Neuron (in vitro differentiated cells): Measurements from ENCODE around the gene DPYSL5.

Experiments used
- H2AFZ ChIP-seq: one replicate; pipeline ENCODE4 v1.6.1; 2013; ENCODE audit warnings: low read depth, mild to moderate bottlenecking, inconsistent platforms, low read length, moderate library complexity
- H3K27me3 ChIP-seq: one replicate; pipeline ENCODE4 v1.6.1; 2013; ENCODE audit warnings: low read length; ENCODE audit not compliant: insufficient read depth
- H3K36me3 ChIP-seq: one replicate; pipeline ENCODE4 v1.6.1; 2013; ENCODE audit warnings: low read length; ENCODE audit not compliant: insufficient read depth
- H3K4me1 ChIP-seq: one replicate; pipeline ENCODE4 v1.6.1; 2013; ENCODE audit warnings: low read length; ENCODE audit not compliant: insufficient read depth
- H3K4me3 ChIP-seq: 2 replicates; pipeline ENCODE4 v1.5.1; 2013; ENCODE audit warnings: mild to moderate bottlenecking, low read length, moderate library complexity
- H3K9me3 ChIP-seq: one replicate; pipeline ENCODE4 v1.6.1; 2013; ENCODE audit warnings: low read length

Gene DPYSL5

GRCh38 chr2:26979741-26980140 lies 131.8 kb downstream of the DPYSL5 start:
- no peaks in the 10 kb centered on the region for H3K36me3 ChIP-seq

GRCh38 chr2:26980971-26981370 lies 133.0 kb downstream of the DPYSL5 start:
- Histone ChIP-seq H3K36me3 (no peaks in the 10 kb centered on the region), H3K4me1 (no peaks in the 10 kb centered on the region), H3K4me3 (no peak overlapping the region), H3K27me3 (no peaks in the 10 kb centered on the region), H2AFZ (no peak overlapping the region), H3K9me3 (peaks cover 2% of the 10 kb centered on the region)

More at GRCh38 chr2:26979741-26980140, 131.8 kb downstream of the DPYSL5 start:
- H3K4me3 ChIP-seq, result no peak overlapping the region
- H3K4me1 ChIP-seq, result no peaks in the 10 kb centered on the region
- H3K9me3 ChIP-seq, result no peaks in the 10 kb centered on the region
- no peak overlapping the region for H2AFZ ChIP-seq
- H3K27me3 ChIP-seq, result no peaks in the 10 kb centered on the region

GRCh38 chr2:26982102-26982742 lies 134.3 kb downstream of the DPYSL5 start:
- H3K36me3 ChIP-seq, result no peaks in the 10 kb centered on the region
- no peak overlapping the region for H3K4me3 ChIP-seq
- peaks cover 6% of the 10 kb centered on the region for H3K9me3 ChIP-seq
- H3K4me1 ChIP-seq, result no peaks in the 10 kb centered on the region
- no peak overlapping the region for H2AFZ ChIP-seq
- no peaks in the 10 kb centered on the region for H3K27me3 ChIP-seq

- H3K27me3 ChIP-seq, result no peaks in the 10 kb centered on the region
- H3K4me3 ChIP-seq, result no peak overlapping the region
- H2AFZ ChIP-seq, result no peak overlapping the region
- peaks cover 5% of the 10 kb centered on the region for H3K4me1 ChIP-seq
- peaks cover 6% of the 10 kb centered on the region for H3K9me3 ChIP-seq
- H3K36me3 ChIP-seq, result no peaks in the 10 kb centered on the region
These were observed 135.8 kb downstream of the DPYSL5 start for GRCh38 chr2:26983746-26984145.

GRCh38 chr2:26985807-26986206 lies 137.9 kb downstream of the DPYSL5 start:
- Histone ChIP-seq H2AFZ (no peak overlapping the region), H3K4me1 (peaks cover 8% of the 10 kb centered on the region), H3K36me3 (no peaks in the 10 kb centered on the region), H3K27me3 (no peaks in the 10 kb centered on the region), H3K9me3 (peaks cover 6% of the 10 kb centered on the region), H3K4me3 (no peak overlapping the region)

- Histone ChIP-seq H3K4me1 (peaks cover 8% of the 10 kb centered on the region), H3K9me3 (peaks cover 6% of the 10 kb centered on the region), H2AFZ (no peak overlapping the region), H3K27me3 (no peaks in the 10 kb centered on the region), H3K4me3 (no peak overlapping the region), H3K36me3 (no peaks in the 10 kb centered on the region)
These were observed 138.6 kb downstream of the DPYSL5 start for GRCh38 chr2:26986576-26986975.

- Histone ChIP-seq H3K9me3 (peaks cover 6% of the 10 kb centered on the region), H3K27me3 (no peaks in the 10 kb centered on the region), H3K4me1 (peaks cover 8% of the 10 kb centered on the region), H2AFZ (no peak overlapping the region), H3K36me3 (no peaks in the 10 kb centered on the region), H3K4me3 (no peak overlapping the region)
These were observed 140.3 kb downstream of the DPYSL5 start for GRCh38 chr2:26988058-26988860.

- Histone ChIP-seq H2AFZ (no peak overlapping the region), H3K9me3 (peaks cover 6% of the 10 kb centered on the region)
These were observed 141.2 kb downstream of the DPYSL5 start for GRCh38 chr2:26989156-26989555.

GRCh38 chr2:26991717-26992116 lies 143.8 kb downstream of the DPYSL5 start:
- no peaks in the 10 kb centered on the region for H3K27me3 ChIP-seq
- peaks cover 8% of the 10 kb centered on the region for H3K4me1 ChIP-seq
- no peaks in the 10 kb centered on the region for H3K36me3 ChIP-seq
- no peak overlapping the region for H2AFZ ChIP-seq
- no peak overlapping the region for H3K4me3 ChIP-seq
- no peaks in the 10 kb centered on the region for H3K9me3 ChIP-seq

More at GRCh38 chr2:26989156-26989555, 141.2 kb downstream of the DPYSL5 start:
- Histone ChIP-seq H3K4me1 (peaks cover 8% of the 10 kb centered on the region), H3K36me3 (no peaks in the 10 kb centered on the region), H3K4me3 (no peak overlapping the region), H3K27me3 (no peaks in the 10 kb centered on the region)

GRCh38 chr2:26993768-26994167 lies 145.8 kb downstream of the DPYSL5 start:
- peaks cover 3% of the 10 kb centered on the region for H3K4me1 ChIP-seq
- H3K9me3 ChIP-seq, result no peaks in the 10 kb centered on the region
- no peaks in the 10 kb centered on the region for H3K27me3 ChIP-seq
- H2AFZ ChIP-seq, result no peak overlapping the region
- H3K36me3 ChIP-seq, result no peaks in the 10 kb centered on the region
- H3K4me3 ChIP-seq, result no peak overlapping the region

- H3K27me3 ChIP-seq, result no peaks in the 10 kb centered on the region
These were observed 147.1 kb downstream of the DPYSL5 start for GRCh38 chr2:26994983-26995382.

GRCh38 chr2:26997394-26997793 lies 149.5 kb downstream of the DPYSL5 start:
- no peaks in the 10 kb centered on the region for H3K27me3 ChIP-seq
- no peaks in the 10 kb centered on the region for H3K36me3 ChIP-seq
- H2AFZ ChIP-seq, result no peak overlapping the region
- no peaks in the 10 kb centered on the region for H3K4me1 ChIP-seq
- no peaks in the 10 kb centered on the region for H3K9me3 ChIP-seq
- no peak overlapping the region for H3K4me3 ChIP-seq

More at GRCh38 chr2:26994983-26995382, 147.1 kb downstream of the DPYSL5 start:
- no peaks in the 10 kb centered on the region for H3K9me3 ChIP-seq
- no peaks in the 10 kb centered on the region for H3K4me1 ChIP-seq
- no peak overlapping the region for H3K4me3 ChIP-seq
- no peaks in the 10 kb centered on the region for H3K36me3 ChIP-seq
- H2AFZ ChIP-seq, result no peak overlapping the region

- Histone ChIP-seq H3K9me3 (no peaks in the 10 kb centered on the region), H3K4me1 (no peaks in the 10 kb centered on the region), H3K27me3 (no peaks in the 10 kb centered on the region), H3K4me3 (no peak overlapping the region), H3K36me3 (no peaks in the 10 kb centered on the region), H2AFZ (no peak overlapping the region)
These were observed 150.4 kb downstream of the DPYSL5 start for GRCh38 chr2:26998323-26998722.
